D721Med (cell line): ENCODE data around the gene LRRC41.

Experiments
- DNase-seq: peaks from one replicate; pipeline ENCODE4 v3.0.0; 2011; ENCODE audit warnings: low spot score; ENCODE audit not compliant: insufficient read length
- FAIRE-seq: peaks from 2 replicates; lab custom pipeline; 2011; peaks lifted over from hg19 to GRCh38; lab: Jason Lieb, UNC
- CTCF ChIP-seq: IDR thresholded peaks from 2 replicates; pipeline ENCODE4 v1.5.1; 2012; ENCODE audit warnings: mild to moderate bottlenecking, control low read depth; ENCODE audit not compliant: insufficient read depth; ENCODE audit errors: missing control alignments

LRRC41 gene

GRCh38 chr1:46301808-46302640 lies 1.4 kb downstream of the LRRC41 start:
- DNase-seq (no peak), FAIRE-seq (no peak)
- TF ChIP-seq CTCF = peak; percentile 20

GRCh38 chr1:46301406-46301807 lies 2.0 kb downstream of the LRRC41 start:
- DNase-seq = no peak
- no peak for TF ChIP-seq CTCF
- no peak for FAIRE-seq

GRCh38 chr1:46300673-46301405 lies 2.6 kb downstream of the LRRC41 start:
- DNase-seq = no peak
- no peak for TF ChIP-seq CTCF
- FAIRE-seq = no peak

GRCh38 chr1:46298387-46298786 lies 5.0 kb downstream of the LRRC41 start:
- no peak for FAIRE-seq
- no peak for DNase-seq
- TF ChIP-seq CTCF = no peak

- no peak for TF ChIP-seq CTCF
- no peak for FAIRE-seq
- no peak for DNase-seq
These were observed 8.1 kb downstream of the LRRC41 start for GRCh38 chr1:46295306-46295705.

- TF ChIP-seq CTCF = no peak
- no peak for FAIRE-seq
- no peak for DNase-seq
These were observed 13.4 kb downstream of the LRRC41 start for GRCh38 chr1:46289976-46290375.

GRCh38 chr1:46289134-46289494 lies 14.3 kb downstream of the LRRC41 start:
- TF ChIP-seq CTCF = no peak
- DNase-seq (no peak), FAIRE-seq (no peak)
